Osteocyte (in vitro differentiated cells): ENCODE results near the gene ZNG1E. TPM values are rescaled to one million over a fixed set of nuclear protein-coding genes. Genes with fewer than 3 reads are reported as not detected.

Experiments
- total RNA-seq: library from RNA; stranded (reverse); gene quantifications from 2 replicates; pipeline ENCODE4 v1.2.1, GENCODE V29; 2021

Gene ZNG1E
- total RNA-seq, 1 donor from 2014 or later: 38.7 TPM

Other genes with a start within 250 kb of the ZNG1E start
- not detected in 2 replicates for gene FOXD4L4, start 61.2 kb downstream of the ZNG1E start, total RNA-seq